ENCODE measurements around the gene MAPK14. TPM values are rescaled to one million over a fixed set of nuclear protein-coding genes. Genes with fewer than 3 reads are reported as not detected.

Gene MAPK14
- total and polyA plus RNA-seq, 2 donors (not counting 3 experiments of a cell fraction or from before 2014, with no cell fraction given) = 33.3 to 54.1 TPM

- Histone ChIP-seq H3K4me1 (ENCODE audit: control insufficient read depth, extremely low read depth, insufficient read depth, low read length) (peaks cover 4% of the 10 kb centered on the region), H3K4me2 (ENCODE audit: insufficient read depth, low read length) (no peak overlapping the region), H3K9me3 (replicated peaks; ENCODE audit: control insufficient read depth, insufficient read depth, low read length) (no peaks in the 10 kb centered on the region), H4K20me1 (replicated peaks; ENCODE audit: control insufficient read depth, extremely low read depth, insufficient read depth, low read length) (peaks cover 7% of the 10 kb centered on the region), H3K36me3 (ENCODE audit: control insufficient read depth in 2 of 2, extremely low read depth in 1 of 2, insufficient read depth in 2 of 2, low read length in 2 of 2) (no peaks in the 10 kb centered on the region), H3K9me1 (replicated peaks; ENCODE audit: control insufficient read depth, extremely low read depth, insufficient read depth, low read length) (no peaks in the 10 kb centered on the region), H3K4me3 (replicated peaks in 1 of 3; ENCODE audit: insufficient read depth in 1 of 3, low read depth in 1 of 3, low read length in 3 of 3) (no peak overlapping the region), H3K79me2 (ENCODE audit: control insufficient read depth, insufficient read depth, low read length) (peaks cover 91% of the 10 kb centered on the region), H3K27me3 (ENCODE audit: control insufficient read depth in 2 of 2, insufficient read depth in 2 of 2, low read length in 2 of 2) (no peaks in the 10 kb centered on the region), H2AFZ (ENCODE audit: low read depth, low read length) (no peak overlapping the region), H3K27ac (ENCODE audit: insufficient read depth, low read depth, low read length) (no peak overlapping the region), H3K9ac (replicated peaks; ENCODE audit: extremely low read depth, insufficient read depth, low read length) (no peak overlapping the region)
- DNase-seq (ENCODE audit: low read depth, low spot score) (peak; percentile 30), FAIRE-seq (no peak)
- TF ChIP-seq GATA2 (IDR thresholded peaks at IDR 0.05; ENCODE audit: insufficient read depth, insufficient read length, low read depth, low read length) (peak; percentile 25), JUN (IDR thresholded peaks at IDR 0.05; ENCODE audit: borderline replicate concordance, insufficient read depth, insufficient read length, low read depth) (no peak), POLR2A (IDR thresholded peaks at IDR 0.05; ENCODE audit: low read depth, low read length) (no peak), MYC (IDR thresholded peaks at IDR 0.05; ENCODE audit: low read depth, low read length) (no peak), MAX (IDR thresholded peaks at IDR 0.05; ENCODE audit: insufficient read depth, insufficient read length) (no peak), CTCF (IDR thresholded peaks at IDR 0.05; ENCODE audit: extremely low read depth in 1 of 2, insufficient read depth in 1 of 2, low read depth in 1 of 2, low read length in 2 of 2) (no peak), FOS (IDR thresholded peaks at IDR 0.05; ENCODE audit: borderline replicate concordance, insufficient read depth, low read length) (no peak), EZH2 (IDR thresholded peaks at IDR 0.05; ENCODE audit: borderline replicate concordance, low read depth, low read length, severe bottlenecking) (no peak)
- CTCF ChIA-PET = interaction anchor here (0.7 to 3.0 kb wide), 4 partner anchors 9 to 39 kb away, joined by 3 to 9 read pairs (median 4); no protein-coding TSS in a partner anchor
- dilution Hi-C loops (cut with MboI; ENCODE audit: extremely low pct_ligation_motif_present, low sequenced_read_pairs) = no loop called here
- intact Hi-C loops (cut with micrococcal nuclease) = no loop called here
- POLR2A ChIA-PET = no interaction called here
- BruUV-seq (replicated peaks) = no TSS peak
Measured at GRCh38 chr6:36067374-36068011, 39.9 kb downstream of the MAPK14 start.
